IPS DF 4.7 (cell line): ENCODE results near the gene SBF1.

Source experiments
- DNase-seq: peaks from one replicate; pipeline ENCODE4 v3.0.0-alpha.2; 2013; ENCODE audit warnings: low spot score; ENCODE audit errors: extremely low read depth

The SBF1 gene

DNA sequence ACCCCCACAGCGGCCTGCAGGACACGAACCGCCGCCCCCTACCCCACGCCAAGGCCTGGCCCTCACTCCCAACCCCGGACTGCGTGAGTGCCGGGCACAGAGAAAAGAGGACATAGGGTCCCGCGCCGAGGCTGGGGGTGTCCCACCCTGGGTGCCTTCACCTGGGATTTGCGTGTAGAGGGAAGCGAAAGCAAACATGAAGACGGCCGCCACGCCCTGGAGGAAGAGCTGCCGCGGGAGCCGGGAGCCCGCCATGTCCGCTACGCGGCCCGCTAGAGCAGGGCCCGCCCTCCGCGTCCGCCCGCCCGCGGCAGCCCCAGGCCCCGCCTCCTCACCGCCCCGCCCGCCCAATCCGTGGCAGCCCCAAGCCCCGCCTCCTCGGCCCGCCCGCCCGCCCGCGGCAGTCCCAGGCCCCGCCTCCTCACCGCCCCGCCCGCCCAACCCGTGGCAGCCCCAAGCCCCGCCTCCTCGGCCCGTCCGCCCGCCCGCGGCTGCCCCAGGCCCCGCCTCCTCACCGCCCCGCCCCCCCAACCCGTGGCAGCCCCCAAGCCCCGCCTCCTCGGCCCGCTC, 32.7 kb upstream of the SBF1 start, which contains the start of gene LMF2:
Gene LMF2, minus strand, starts transcription at position 282 of the 570 bp plus-strand sequence. Its CDS starts 27 bp downstream, at position 255.
- DNase-seq, result no peak

DNA sequence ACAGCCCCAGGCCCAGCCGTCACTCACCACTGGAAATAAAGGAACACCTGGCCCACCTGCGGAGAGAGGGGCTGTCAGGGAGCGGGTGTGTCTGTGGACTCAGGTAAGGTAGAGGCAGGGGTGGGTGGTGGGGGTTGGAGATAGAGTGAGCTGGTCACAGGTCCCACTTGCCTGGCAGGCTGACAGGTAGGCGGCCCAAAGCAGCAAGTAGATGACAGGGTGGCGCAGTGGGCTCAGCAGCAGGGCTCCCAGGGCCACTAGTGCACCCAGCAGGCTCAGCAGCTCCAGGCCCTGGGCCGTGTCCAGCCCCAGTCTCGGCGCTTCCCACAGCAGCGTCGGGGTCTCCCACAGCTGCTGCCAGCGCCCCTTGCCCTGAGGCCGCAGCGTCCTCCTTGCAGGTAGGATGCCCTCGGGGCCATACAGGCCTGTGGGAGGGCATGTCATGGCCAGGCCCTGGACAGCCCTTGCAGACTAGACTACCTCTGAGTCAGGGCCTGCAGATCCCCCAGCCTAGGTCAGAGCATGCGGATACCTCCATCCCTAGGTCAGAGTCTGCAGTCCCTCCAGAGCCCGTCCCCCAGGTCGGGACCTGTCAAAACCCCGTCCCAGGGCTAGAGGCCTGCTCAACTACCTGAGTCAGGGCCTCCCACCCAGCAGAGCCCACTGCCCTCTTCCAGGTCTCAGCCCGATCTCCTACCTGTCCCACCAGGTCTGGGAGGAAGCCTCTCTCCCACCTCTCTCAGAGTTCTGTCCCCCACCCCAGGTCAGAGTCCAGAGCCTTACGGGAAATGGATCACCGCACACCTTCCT, 32.0 kb upstream of the SBF1 start:
- DNase-seq, result no peak

DNA sequence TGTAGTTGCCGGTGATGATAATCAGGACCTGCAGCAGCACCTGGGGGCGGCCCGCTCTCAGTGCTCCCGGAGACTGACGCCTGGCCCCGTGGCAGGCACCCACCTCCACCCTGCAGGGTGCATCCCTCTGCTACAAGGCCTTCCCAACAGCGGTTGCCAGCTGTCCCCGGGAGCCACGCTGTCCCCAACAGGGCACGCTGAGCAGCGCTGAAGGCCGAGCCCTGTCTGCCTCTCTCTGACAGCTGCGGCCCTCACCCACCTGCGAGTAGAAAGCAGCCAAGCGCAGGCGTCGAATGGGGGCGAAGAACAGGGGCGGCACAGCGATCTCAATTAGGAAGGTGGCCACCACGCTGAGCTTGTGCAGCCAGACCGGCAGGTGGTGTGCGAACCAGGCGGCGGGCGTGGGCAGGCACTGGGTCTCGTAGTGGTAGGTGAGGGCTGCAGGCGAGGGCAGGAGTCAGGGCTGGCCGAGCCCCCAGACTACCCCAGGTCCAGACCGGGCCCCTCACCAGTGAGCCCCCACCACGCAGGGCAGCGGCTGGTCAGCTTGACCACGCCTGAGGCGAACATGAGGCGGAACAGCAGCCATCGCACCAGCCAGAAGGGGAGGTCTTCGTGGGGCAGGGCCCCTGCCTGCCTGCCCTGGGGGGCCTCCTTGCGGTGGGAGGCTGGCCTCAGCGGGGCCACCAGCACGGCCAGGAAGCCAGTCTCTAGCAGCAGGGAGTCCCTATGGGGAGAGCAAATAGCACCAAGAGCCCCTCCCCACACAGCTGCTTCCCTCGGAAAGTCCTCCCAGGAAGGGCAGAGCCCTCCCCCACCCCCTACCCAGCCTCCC, 31.2 kb upstream of the SBF1 start:
- no peak for DNase-seq

DNA sequence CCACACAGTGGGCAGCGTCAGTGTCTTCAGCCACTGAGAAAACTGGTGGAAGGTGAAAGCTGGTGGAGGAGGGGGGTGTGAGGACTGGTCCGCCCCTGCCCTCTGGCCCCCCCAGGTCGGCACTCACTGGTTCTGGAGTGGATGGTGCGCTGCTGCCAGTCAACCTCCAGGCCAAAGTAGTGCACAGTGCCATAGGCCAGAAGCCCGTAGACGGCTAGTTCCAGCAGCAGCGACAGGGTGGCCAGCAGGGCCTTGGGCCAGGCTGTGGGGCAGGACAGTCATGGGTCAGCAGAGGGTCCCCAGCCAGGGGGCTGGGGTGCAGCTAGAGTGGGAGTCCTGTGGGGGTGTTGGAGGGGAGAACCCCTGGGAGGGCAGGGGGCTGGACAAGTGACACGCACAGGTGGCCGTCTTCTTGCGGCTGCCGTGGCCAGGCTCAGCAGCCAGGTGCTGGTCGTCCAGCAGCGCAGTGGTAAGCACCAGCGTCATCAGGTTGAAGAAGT, 30.5 kb upstream of the SBF1 start:
- DNase-seq, result no peak

DNA sequence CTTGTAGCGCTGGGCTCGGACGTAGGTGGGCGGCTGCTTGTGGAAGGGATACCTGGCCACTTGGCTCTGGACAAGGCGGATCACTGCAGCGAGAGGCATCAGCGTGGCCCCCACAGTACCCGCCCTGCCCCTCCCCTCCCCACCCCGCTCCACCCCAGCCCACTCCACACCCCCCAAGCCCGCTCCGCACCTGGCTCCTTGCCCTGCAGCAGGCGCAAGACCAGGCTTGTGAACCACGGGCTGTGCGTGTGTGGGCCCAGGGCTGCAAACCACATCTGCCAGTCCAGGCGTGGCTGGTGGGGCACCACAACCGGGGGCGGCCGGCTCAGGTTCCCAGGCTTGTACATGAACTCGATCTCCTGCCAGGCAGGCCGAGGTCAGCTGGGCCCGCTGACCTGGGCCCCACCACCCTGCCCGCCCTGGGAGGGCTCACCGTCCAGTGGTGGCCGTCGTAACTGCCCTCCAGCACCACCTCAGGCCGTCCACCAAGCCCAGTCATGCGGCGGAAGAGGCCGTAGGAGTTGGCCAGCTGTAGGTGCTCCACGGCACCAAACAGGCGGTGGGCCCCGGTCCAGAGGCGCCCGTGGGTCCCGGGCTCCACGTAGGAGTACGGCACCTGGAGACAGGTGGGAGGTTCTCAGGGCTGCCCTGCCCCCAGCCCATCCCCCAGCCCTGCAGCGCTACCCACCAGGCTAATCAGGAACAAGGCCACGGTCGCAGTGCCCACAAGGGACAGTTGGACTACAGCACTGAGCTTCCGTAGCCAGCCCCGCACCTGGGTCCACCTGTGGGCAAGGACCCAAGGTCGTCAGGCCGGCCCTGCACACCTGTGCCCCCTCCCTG, 29.8 kb upstream of the SBF1 start:
- DNase-seq, result no peak

DNA sequence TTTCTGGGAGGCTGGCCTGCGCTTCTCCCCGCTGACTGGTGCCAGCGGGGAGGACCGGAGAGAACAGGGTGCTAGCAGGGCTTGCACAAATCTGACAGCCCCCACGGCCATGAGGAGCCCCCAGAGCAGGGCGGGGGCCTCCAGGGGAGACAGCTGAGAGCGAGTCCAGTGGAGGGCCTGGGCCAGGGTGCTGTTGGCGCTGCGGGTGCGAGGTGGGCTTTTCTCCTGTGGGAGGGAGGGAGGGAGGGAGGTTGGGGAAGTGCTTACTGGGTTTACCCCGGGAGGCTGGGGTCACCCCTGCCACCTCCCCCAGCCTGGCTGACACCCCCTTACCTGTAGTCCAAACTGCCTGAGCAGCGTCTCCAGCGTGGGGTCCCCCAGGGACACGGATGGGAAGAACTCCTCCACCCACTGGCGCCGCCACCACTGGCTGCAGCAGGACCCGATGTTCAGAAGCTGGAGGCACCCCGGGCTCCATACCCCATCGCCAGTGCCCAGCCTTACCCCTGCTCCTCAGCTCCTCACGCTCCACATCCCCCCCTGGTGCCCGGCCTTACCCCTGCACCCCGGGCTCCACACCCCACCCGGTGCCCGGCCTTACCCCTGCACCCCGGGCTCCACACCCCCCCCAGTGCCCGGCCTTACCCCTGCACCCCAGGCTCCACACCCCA, 28.8 kb upstream of the SBF1 start:
- DNase-seq, result no peak

DNA sequence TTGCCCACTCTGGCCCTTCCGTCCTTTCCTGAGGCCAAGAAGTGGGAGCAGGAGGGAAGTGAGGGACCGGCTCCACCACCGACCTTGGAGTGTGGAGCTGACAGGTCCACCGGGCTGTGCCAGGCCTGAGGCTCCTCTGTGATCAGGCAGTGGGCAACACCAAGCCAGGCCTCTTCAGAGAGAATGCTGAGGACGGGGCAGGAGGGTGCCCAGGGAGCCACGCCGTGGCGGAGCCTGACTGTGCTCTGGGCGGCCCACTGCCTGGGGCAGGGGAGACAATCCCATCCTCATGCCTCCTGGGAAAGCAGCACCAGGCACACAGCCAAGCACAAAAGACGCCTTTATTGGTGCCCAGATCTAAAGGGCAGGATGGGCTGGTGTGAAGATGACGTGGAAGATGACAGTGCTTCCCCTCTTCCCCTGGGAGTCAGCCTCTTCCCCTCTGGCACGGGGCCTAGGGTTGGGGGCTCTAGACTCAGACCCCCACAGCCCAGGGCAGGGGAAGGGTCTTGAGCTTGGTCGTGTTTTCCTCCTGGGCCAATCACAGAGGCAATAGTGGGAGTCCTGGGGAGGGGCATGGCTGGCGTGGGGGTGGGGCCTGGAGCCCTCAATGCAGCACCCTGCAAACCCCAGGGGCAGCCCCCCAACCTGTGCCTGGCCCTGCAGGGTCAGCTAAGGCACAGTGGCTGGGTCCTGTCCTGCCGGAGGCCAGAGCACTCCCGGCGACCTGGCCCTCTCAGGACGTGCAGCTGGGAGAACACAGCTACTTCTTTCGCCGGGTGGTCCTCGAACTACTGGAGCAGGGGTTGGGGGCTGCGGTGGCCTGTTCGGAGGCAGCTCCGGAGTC, 28.0 kb upstream of the SBF1 start:
- DNase-seq, result no peak

DNA sequence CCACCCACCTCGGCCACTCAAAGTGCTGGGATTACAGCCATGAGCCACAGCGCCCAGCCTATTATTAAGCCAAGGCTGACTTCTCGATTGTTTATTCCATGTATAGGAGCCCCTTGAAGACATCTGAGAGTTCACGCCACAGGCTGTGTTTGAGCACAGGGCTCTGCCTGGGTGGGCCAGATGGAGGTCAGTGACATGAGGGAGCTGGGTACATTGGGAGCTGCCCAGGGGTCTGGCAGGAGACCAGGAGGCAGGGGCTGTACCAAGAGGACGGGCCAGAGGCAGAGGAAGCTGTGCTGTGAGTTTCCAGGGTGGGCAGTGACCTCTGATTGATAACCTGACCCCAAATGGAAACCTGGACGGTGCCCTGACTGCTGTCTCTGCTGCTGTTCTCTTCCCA, 27.3 kb upstream of the SBF1 start:
- no peak for DNase-seq

DNA sequence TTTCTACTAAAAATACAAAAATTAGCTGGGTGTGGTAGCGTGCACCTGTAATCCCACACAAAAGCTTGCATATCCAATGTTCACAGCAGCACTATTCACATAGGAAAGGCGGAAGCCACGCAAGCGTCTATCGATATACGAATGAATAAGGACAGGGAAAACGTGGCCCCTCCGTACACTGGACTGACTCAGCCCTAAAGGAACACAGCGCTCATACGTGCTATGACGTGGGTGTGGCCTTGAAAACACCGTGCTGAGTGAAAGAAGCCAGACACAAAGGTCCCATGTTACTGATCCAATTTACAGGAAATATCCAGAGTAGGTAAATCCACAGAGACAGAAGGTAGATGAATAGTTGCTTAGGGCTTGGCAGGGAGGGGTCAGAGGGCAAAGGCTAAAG, 25.6 kb upstream of the SBF1 start:
- DNase-seq, result no peak

DNA sequence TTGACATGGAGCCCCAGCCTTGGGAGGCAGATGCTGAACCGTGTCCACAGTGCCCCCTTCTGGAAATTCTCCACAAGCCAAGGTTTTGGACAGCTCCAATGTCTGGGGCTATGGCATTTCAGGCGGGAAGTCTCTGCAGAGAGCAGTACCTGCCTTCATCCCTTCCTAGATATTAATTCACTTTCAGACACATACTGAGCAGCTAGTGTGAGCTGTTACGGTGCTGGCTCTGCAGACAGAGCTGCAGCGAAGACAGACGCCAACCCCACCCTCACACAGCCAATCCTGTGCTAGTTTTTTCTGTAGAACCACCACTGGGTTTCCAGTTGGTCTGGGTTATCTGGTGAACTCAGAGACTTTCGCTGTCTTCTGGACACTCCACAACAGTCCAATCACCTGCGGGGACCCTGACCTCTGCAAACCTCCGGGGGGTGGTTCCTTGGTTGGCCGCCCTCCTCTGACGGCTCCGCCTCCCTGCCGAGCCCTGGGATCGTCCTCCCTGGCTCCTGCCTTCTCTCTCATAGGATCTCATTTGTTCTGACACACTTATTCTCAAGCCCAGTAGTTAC, 23.6 kb upstream of the SBF1 start:
- DNase-seq, result peak; percentile 44

DNA sequence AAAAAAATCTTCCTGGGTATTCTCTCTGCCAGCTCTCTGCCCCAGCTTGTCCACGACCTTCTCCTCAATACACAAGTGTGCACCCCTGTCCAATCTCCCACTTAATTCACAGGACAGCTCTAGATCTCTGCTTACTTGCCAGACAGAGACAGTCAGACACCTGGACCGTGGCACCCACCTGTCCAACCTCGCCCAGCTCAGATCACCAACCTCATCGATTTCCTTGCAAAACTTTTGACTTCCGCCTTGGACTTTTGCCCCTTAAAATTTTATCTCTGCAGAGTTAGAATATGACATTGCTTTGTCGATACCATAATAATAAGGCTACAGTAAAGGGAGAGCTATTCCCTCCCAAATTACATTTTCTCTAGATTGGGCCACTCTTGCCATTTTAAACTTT, 22.3 kb upstream of the SBF1 start:
- DNase-seq, result no peak

DNA sequence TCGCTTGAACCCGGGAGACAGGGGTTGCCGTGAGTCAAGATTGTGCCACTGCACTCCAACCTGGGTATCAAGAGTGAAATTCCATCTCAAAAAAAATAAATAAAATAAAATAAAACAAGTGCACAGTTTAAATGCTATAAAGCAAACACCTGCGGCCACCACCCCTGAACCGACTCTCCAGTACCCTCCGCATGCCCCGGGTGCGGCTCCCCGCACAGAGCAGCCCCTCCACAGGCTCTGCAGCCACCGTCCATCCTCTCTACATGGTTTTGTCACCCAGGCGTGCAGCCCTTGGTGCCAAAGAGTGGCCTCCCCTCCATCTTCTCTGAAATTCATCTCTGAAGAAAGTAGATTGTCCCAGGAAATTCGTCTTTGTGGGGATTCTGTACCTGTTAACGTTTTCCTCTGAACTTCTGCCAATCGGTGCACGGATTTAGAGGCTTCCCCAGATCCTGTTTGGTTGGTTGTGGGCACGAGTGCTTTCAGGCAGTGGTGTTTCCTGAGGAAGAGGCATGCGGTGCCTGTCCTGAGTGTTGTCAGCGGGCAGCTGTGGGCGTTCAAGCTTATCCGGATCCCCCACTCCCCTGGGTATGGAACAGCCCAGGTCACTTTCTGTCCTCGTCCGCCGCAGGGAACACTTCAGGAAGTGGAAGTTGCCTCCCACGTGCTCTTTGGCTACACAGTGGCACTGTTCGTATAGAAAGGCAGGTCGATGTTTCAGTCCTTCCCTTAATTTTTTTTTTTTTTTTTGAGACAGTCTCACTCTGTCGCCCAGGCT, 15.9 kb upstream of the SBF1 start:
- no peak for DNase-seq

DNA sequence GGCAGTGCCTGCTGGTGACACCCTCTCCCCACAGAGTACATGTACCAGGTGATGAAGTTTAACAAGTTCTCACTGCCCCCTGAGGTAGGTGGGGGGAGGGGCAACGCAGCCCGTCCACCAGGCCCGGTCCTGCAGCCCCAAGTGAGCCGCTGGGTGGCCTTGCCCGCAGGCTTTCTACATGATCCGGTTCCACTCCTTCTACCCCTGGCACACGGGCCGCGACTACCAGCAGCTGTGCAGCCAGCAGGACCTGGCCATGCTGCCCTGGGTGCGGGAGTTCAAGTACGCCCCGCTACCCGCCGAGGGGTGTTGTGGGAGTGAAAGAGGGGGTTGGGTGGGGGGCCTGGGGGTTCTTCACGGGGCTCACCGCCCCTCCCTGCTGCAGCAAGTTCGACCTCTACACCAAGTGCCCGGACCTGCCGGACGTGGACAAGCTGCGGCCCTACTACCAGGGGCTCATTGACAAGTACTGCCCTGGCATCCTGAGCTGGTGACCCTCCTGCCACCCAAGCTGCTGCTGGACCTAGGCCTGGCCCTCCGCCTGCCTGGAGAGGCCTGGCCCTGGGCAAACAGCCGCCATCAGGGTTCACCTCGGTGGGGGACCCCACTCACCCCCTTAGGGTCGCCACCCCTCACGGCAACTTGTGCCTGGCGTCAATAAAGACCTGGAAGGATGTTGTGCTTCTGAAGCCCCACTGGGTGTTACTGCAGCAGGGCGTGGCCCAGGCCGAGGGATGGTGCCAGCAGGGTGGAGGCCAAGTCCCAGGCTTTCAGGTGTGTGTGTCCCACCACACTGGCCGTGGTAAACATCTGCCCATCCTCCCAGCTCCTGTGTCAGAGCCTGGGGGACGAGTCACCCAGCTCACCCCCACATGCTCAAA, 14.8 kb upstream of the SBF1 start:
- no peak for DNase-seq

DNA sequence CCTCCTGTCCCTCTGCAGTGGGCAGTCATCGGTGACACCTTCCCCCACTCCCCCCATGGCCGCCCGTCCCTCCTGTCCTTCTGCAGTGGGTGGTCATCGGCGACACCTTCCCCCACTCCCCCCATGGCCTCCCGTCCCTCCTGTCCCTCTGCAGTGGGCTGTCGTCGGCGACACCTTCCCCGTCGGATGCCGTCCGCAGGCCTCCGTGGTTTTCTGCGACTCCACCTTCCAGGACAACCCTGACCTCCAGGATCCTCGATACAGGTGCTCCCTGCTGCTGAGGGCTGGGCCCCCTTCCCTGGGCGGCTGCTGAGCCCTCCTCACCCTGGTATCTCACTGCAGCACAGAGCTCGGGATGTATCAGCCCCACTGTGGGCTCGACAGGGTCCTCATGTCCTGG, 14.1 kb upstream of the SBF1 start:
- DNase-seq, result no peak

DNA sequence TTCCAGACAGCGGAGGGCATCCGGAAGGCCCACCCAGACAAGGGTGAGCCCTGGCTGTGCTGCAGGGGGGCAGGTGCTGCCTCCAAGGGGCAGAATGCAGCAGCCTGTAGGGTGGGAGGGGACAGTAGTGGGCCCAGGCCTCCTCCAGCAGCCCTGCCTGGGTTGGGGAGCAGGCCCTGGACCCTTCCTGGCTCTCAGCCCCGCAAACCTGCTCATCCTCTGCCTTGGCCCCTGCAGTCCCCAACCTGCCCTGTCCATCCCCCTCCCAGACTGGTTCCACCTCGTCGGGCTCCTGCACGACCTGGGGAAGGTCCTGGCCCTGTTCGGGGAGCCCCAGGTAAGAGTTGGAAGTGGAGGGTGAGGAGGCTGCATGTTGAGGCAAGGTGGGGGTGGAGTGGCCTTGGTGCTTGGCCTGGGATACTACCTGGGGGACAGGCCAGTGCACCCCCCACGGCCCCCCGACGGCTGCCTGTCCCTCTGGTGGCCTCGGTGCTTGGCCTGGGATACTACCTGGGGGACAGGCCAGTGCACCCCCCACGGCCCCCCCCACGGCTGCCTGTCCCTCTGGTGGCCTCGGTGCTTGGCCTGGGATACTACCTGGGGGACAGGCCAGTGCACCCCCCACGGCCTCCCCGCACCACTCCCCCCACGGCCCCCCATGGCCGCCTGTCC, 13.3 kb upstream of the SBF1 start:
- DNase-seq, result no peak

DNA sequence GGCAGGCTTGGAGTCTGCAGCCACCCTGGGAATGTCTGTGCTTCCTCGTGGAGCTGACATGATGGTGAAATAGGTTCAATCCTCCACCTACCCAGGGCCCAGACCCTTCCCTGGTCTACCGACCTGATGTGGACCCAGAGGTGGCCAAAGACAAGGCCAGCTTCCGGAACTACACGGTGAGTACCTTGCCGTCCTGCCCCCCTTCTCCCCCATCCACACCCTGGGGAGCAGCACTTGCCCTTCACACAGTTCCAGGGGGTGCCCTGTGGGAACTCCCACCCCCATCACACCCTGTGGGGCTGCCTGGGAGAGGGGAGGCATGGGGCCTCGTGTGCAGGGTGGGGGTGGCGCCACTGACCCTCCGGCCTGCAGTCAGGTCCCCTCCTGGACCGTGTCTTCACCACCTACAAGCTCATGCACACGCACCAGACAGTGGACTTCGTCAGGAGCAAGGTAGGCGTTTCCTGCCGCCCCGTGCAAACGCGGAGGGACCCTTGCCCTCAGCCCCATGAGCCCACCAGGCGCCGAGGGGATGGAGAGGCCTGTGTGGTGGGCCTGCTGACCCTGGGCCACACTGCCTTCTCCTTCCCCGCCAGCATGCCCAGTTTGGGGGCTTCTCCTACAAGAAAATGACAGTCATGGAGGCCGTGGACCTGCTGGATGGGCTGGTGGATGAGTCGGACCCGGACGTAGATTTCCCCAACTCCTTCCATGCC, 12.6 kb upstream of the SBF1 start:
- no peak for DNase-seq
